ENCODE measurements around the gene DCUN1D1.

DNA sequence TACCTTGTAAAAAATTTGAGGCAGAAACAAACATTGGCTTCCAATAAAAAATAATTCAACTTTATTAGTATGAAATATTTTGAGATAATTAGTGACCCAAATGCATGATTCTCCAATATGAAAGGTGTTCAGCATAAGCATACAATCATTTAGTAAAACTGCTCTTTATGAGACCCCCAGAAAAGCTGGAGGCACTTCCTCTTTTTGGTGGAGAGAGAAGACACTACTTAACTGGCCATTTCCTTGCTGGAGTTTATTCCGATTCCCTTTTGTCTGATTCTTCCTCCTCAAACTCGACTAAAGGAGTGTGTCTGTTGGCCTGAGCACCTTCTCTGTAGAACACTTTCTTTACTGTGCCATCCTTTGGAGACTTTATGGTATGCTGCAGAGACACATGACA is 34.8 kb upstream of the DCUN1D1 start:
- TF ChIP-seq CTCF (IDR thresholded peaks at IDR 0.05) (no peak), POLR2A (IDR thresholded peaks at IDR 0.05; ENCODE audit: low read depth) (no peak), POLR2AphosphoS5 (IDR thresholded peaks at IDR 0.05) (no peak), EP300 (IDR thresholded peaks at IDR 0.05) (no peak)

Data from esophagus muscularis mucosa (tissue), 4 donors.